ENCODE data around the gene TLNRD1.
"Not testable (repeated sequence)": the region's sequence is repeated elsewhere in the genome, so short reads cannot be mapped to it uniquely, and the experiment has no call there.

TLNRD1 gene

GRCh38 chr15:80957976-80958375 lies 42.7 kb upstream of the TLNRD1 start:
- TF ChIP-seq CTCF (IDR thresholded peaks at IDR 0.05; ENCODE audit: insufficient read depth, low read length, poor library complexity, severe bottlenecking) (no peak), EZH2phosphoT487 (conservative IDR thresholded peaks at IDR 0.05; ENCODE audit: low read length) (no peak)
- Histone ChIP-seq H3K9ac (ENCODE audit: low read length) (no peak overlapping the region), H3K9me3 (ENCODE audit: insufficient read depth, low read length) (no peaks in the 10 kb centered on the region), H3K27ac (ENCODE audit: low read depth, low read length) (no peak overlapping the region), H3K4me3 (ENCODE audit: insufficient read depth, low read length, poor library complexity, severe bottlenecking) (no peak overlapping the region), H3K4me2 (ENCODE audit: low read depth, low read length, poor library complexity, severe bottlenecking) (no peak overlapping the region), H4K20me1 (ENCODE audit: low read depth, low read length) (no peaks in the 10 kb centered on the region), H3K36me3 (ENCODE audit: low read length) (no peaks in the 10 kb centered on the region), H2AFZ (ENCODE audit: low read depth, low read length, severe bottlenecking) (no peak overlapping the region), H3K79me2 (ENCODE audit: insufficient read depth, low read length) (no peaks in the 10 kb centered on the region), H3K27me3 (ENCODE audit: low read length) (no peaks in the 10 kb centered on the region), H3K9me2 (replicated peaks; ENCODE audit: insufficient read depth, low read length) (no peaks in the 10 kb centered on the region), H3F3A (ENCODE audit: insufficient read depth) (no peaks in the 10 kb centered on the region)

GRCh38 chr15:80958818-80959495 lies 41.8 kb upstream of the TLNRD1 start:
- Histone ChIP-seq H3K27me3 (ENCODE audit: low read length) (no peaks in the 10 kb centered on the region), H3K4me2 (ENCODE audit: low read depth, low read length, poor library complexity, severe bottlenecking) (no peak overlapping the region), H3K4me3 (ENCODE audit: insufficient read depth, low read length, poor library complexity, severe bottlenecking) (no peak overlapping the region), H3K9me2 (replicated peaks; ENCODE audit: insufficient read depth, low read length) (no peaks in the 10 kb centered on the region), H3F3A (ENCODE audit: insufficient read depth) (no peaks in the 10 kb centered on the region), H3K79me2 (ENCODE audit: insufficient read depth, low read length) (no peaks in the 10 kb centered on the region), H3K27ac (ENCODE audit: low read depth, low read length) (no peak overlapping the region), H2AFZ (ENCODE audit: low read depth, low read length, severe bottlenecking) (no peak overlapping the region), H3K9ac (ENCODE audit: low read length) (no peak overlapping the region), H3K9me3 (ENCODE audit: insufficient read depth, low read length) (no peaks in the 10 kb centered on the region), H4K20me1 (ENCODE audit: low read depth, low read length) (no peaks in the 10 kb centered on the region), H3K36me3 (ENCODE audit: low read length) (no peaks in the 10 kb centered on the region)
- TF ChIP-seq EZH2phosphoT487 (conservative IDR thresholded peaks at IDR 0.05; ENCODE audit: low read length) (no peak), CTCF (IDR thresholded peaks at IDR 0.05; ENCODE audit: insufficient read depth, low read length, poor library complexity, severe bottlenecking) (no peak)

GRCh38 chr15:80965454-80965853 lies 35.3 kb upstream of the TLNRD1 start:
- not testable (repeated sequence) for H3K27me3 ChIP-seq (ENCODE audit: low read length); H3K9me2 ChIP-seq (replicated peaks; ENCODE audit: insufficient read depth, low read length); H3K9ac ChIP-seq (ENCODE audit: low read length); H3K4me2 ChIP-seq (ENCODE audit: low read depth, low read length, poor library complexity, severe bottlenecking); H2AFZ ChIP-seq (ENCODE audit: low read depth, low read length, severe bottlenecking); H3K27ac ChIP-seq (ENCODE audit: low read depth, low read length); H3K36me3 ChIP-seq (ENCODE audit: low read length); H3K79me2 ChIP-seq (ENCODE audit: insufficient read depth, low read length); H4K20me1 ChIP-seq (ENCODE audit: low read depth, low read length); H3K4me3 ChIP-seq (ENCODE audit: insufficient read depth, low read length, poor library complexity, severe bottlenecking); H3F3A ChIP-seq (ENCODE audit: insufficient read depth); H3K9me3 ChIP-seq (ENCODE audit: insufficient read depth, low read length)

- H3K9me2 ChIP-seq (replicated peaks; ENCODE audit: insufficient read depth, low read length), result no peaks in the 10 kb centered on the region
- TF ChIP-seq CTCF (IDR thresholded peaks at IDR 0.05; ENCODE audit: insufficient read depth, low read length, poor library complexity, severe bottlenecking) (no peak), EZH2phosphoT487 (conservative IDR thresholded peaks at IDR 0.05; ENCODE audit: low read length) (no peak)
- no peaks in the 10 kb centered on the region for H3K27me3 ChIP-seq (ENCODE audit: low read length)
- no peak overlapping the region for H3K4me3 ChIP-seq (ENCODE audit: insufficient read depth, low read length, poor library complexity, severe bottlenecking)
- H2AFZ ChIP-seq (ENCODE audit: low read depth, low read length, severe bottlenecking), result no peak overlapping the region
- no peak overlapping the region for H3K4me2 ChIP-seq (ENCODE audit: low read depth, low read length, poor library complexity, severe bottlenecking)
- no peaks in the 10 kb centered on the region for H3K9me3 ChIP-seq (ENCODE audit: insufficient read depth, low read length)
- no peaks in the 10 kb centered on the region for H4K20me1 ChIP-seq (ENCODE audit: low read depth, low read length)
- no peak overlapping the region for H3K27ac ChIP-seq (ENCODE audit: low read depth, low read length)
- no peaks in the 10 kb centered on the region for H3F3A ChIP-seq (ENCODE audit: insufficient read depth)
- H3K79me2 ChIP-seq (ENCODE audit: insufficient read depth, low read length), result no peaks in the 10 kb centered on the region
- H3K9ac ChIP-seq (ENCODE audit: low read length), result no peak overlapping the region
- no peaks in the 10 kb centered on the region for H3K36me3 ChIP-seq (ENCODE audit: low read length)
These were observed 34.1 kb upstream of the TLNRD1 start for GRCh38 chr15:80966431-80967197.
